KMS-11 (cell line): ENCODE measurements around the gene TCF21.

Experiments used
- H2AFZ ChIP-seq: fragments of 200-600 bp; sonication (generic); 2 replicates; pipeline ENCODE4 v1.6.1; 2016; ENCODE audit warnings: antibody characterized with exemption, mixed run types, low read depth
- H3K27ac ChIP-seq: fragments of 200-600 bp; sonication (generic); 2 replicates; pipeline ENCODE4 v1.6.1; 2016; ENCODE audit warnings: mild to moderate bottlenecking, mixed run types
- H3K27me3 ChIP-seq: fragments of 200-600 bp; sonication (generic); 2 replicates; pipeline ENCODE4 v1.6.1; 2017; ENCODE audit warnings: mild to moderate bottlenecking, low read depth, mixed run types, moderate library complexity; ENCODE audit not compliant: insufficient read depth
- H3K36me3 ChIP-seq: fragments of 200-600 bp; sonication (generic); 2 replicates; pipeline ENCODE4 v1.6.1; 2017; ENCODE audit warnings: mild to moderate bottlenecking, mixed run types; ENCODE audit not compliant: insufficient read depth
- H3K4me1 ChIP-seq: fragments of 200-600 bp; sonication (generic); 2 replicates; pipeline ENCODE4 v1.6.1; 2016; ENCODE audit warnings: mild to moderate bottlenecking, low read depth, mixed run types; ENCODE audit not compliant: poor library complexity, severe bottlenecking
- H3K4me2 ChIP-seq: fragments of 200-600 bp; sonication (generic); 2 replicates; pipeline ENCODE4 v1.7.0; 2016; ENCODE audit warnings: mild to moderate bottlenecking, mixed run types
- H3K4me3 ChIP-seq: fragments of 200-600 bp; sonication (generic); IDR thresholded peaks from 2 replicates; pipeline ENCODE4 v1.6.1; 2017; ENCODE audit warnings: low read depth, low read length, mixed read lengths; ENCODE audit not compliant: insufficient read depth
- H3K79me2 ChIP-seq: fragments of 200-600 bp; sonication (generic); 2 replicates; pipeline ENCODE4 v1.6.1; 2016; ENCODE audit warnings: low read depth, mixed run types; ENCODE audit not compliant: insufficient read depth
- H3K9ac ChIP-seq: fragments of 200-600 bp; sonication (generic); 2 replicates; pipeline ENCODE4 v1.6.1; 2016; ENCODE audit warnings: mild to moderate bottlenecking, mixed run types
- H4K20me1 ChIP-seq: fragments of 200-600 bp; sonication (generic); 2 replicates; pipeline ENCODE4 v1.6.1; 2016; ENCODE audit warnings: mild to moderate bottlenecking, mixed run types; ENCODE audit not compliant: insufficient read depth
- CTCF ChIP-seq: fragments of 200-600 bp; sonication (generic); conservative IDR thresholded peaks from 2 replicates; pipeline ENCODE4 v1.6.1; 2017; ENCODE audit warnings: low read depth, mild to moderate bottlenecking, antibody characterized with exemption, low read length, moderate library complexity, mixed read lengths

The TCF21 gene

GRCh38 chr6:133854041-133854363 lies 34.9 kb upstream of the TCF21 start:
- H2AFZ ChIP-seq: no peak overlapping the region
- no peak overlapping the region for H3K4me3 ChIP-seq
- TF ChIP-seq CTCF: no peak
- H3K9ac ChIP-seq: no peak overlapping the region
- H3K27ac ChIP-seq: no peak overlapping the region
- no peak overlapping the region for H3K4me2 ChIP-seq
- H4K20me1 ChIP-seq: no peaks in the 10 kb centered on the region
- no peaks in the 10 kb centered on the region for H3K4me1 ChIP-seq
- no peaks in the 10 kb centered on the region; the same call in 1 of the 2 replicates for H3K36me3 ChIP-seq
- no peaks in the 10 kb centered on the region for H3K79me2 ChIP-seq
- H3K27me3 ChIP-seq: no peaks in the 10 kb centered on the region

GRCh38 chr6:133854364-133855275 lies 34.3 kb upstream of the TCF21 start:
- H4K20me1 ChIP-seq: no peaks in the 10 kb centered on the region
- H3K4me3 ChIP-seq: no peak overlapping the region
- TF ChIP-seq CTCF: no peak
- no peak overlapping the region for H3K4me2 ChIP-seq
- no peaks in the 10 kb centered on the region; the same call in 1 of the 2 replicates for H3K36me3 ChIP-seq
- H3K79me2 ChIP-seq: no peaks in the 10 kb centered on the region
- H3K9ac ChIP-seq: no peak overlapping the region
- no peaks in the 10 kb centered on the region for H3K4me1 ChIP-seq
- H3K27ac ChIP-seq: no peak overlapping the region
- H3K27me3 ChIP-seq: no peaks in the 10 kb centered on the region
- no peak overlapping the region for H2AFZ ChIP-seq

- Histone ChIP-seq H3K27ac (no peak overlapping the region), H3K36me3 (no peaks in the 10 kb centered on the region), H3K27me3 (no peaks in the 10 kb centered on the region), H3K9ac (no peak overlapping the region), H3K4me2 (no peak overlapping the region), H3K79me2 (no peaks in the 10 kb centered on the region), H2AFZ (no peak overlapping the region), H3K4me1 (no peaks in the 10 kb centered on the region), H4K20me1 (no peaks in the 10 kb centered on the region), H3K4me3 (no peak overlapping the region)
- no peak for TF ChIP-seq CTCF
Observed at GRCh38 chr6:133855276-133855990, 33.5 kb upstream of the TCF21 start.

GRCh38 chr6:133855991-133856370 lies 32.9 kb upstream of the TCF21 start:
- H3K79me2 ChIP-seq: no peaks in the 10 kb centered on the region
- no peaks in the 10 kb centered on the region for H3K27me3 ChIP-seq

More at GRCh38 chr6:133855991-133856370, 32.9 kb upstream of the TCF21 start:
- H3K9ac ChIP-seq: no peak overlapping the region
- H3K4me3 ChIP-seq: no peak overlapping the region
- no peaks in the 10 kb centered on the region for H3K4me1 ChIP-seq
- H3K36me3 ChIP-seq: no peaks in the 10 kb centered on the region
- no peak overlapping the region for H3K4me2 ChIP-seq
- no peaks in the 10 kb centered on the region for H4K20me1 ChIP-seq
- no peak for TF ChIP-seq CTCF
- H3K27ac ChIP-seq: no peak overlapping the region
- H2AFZ ChIP-seq: no peak overlapping the region
